Fibroblast of villous mesenchyme (primary cell): ENCODE data around the gene PHLPP1. TPM values are rescaled to one million over a fixed set of nuclear protein-coding genes. Genes with fewer than 3 reads are reported as not detected.

Experiments used
- DNase-seq: peaks from one replicate; pipeline ENCODE4 v3.0.0-alpha.2; 2010; ENCODE audit warnings: low read depth
- H3K4me3 ChIP-seq: 2 replicates; pipeline ENCODE4 v1.5.1; 2011; ENCODE audit warnings: low read depth, mild to moderate bottlenecking, low read length
- CTCF ChIP-seq: IDR thresholded peaks from 2 replicates; pipeline ENCODE4 v1.5.1; 2012; ENCODE audit warnings: low read depth, mild to moderate bottlenecking, low read length; ENCODE audit not compliant: insufficient read depth
- total RNA-seq: library from RNA; depleted of rRNA; stranded (reverse); fragments of >200 nt; gene quantifications from 2 replicates; pipeline ENCODE4 v1.2.3, GENCODE V29; 2012

PHLPP1 gene
- total RNA-seq, 1 donor, result 4.7 TPM

- no peak for TF ChIP-seq CTCF
- no peak for DNase-seq
- H3K4me3 ChIP-seq, result no peak overlapping the region
Observed at GRCh38 chr18:62728254-62728653, 12.9 kb downstream of the PHLPP1 start.

- no peak for TF ChIP-seq CTCF
Observed at GRCh38 chr18:62729487-62730386, 14.4 kb downstream of the PHLPP1 start.

GRCh38 chr18:62730941-62731340 lies 15.6 kb downstream of the PHLPP1 start:
- H3K4me3 ChIP-seq, result no peak overlapping the region
- DNase-seq, result no peak
- TF ChIP-seq CTCF, result no peak

More at GRCh38 chr18:62729487-62730386, 14.4 kb downstream of the PHLPP1 start:
- no peak for DNase-seq
- H3K4me3 ChIP-seq, result no peak overlapping the region

GRCh38 chr18:62732617-62733016 lies 17.3 kb downstream of the PHLPP1 start:
- TF ChIP-seq CTCF, result no peak
- H3K4me3 ChIP-seq, result no peak overlapping the region
- DNase-seq, result no peak

GRCh38 chr18:62734290-62734689 lies 18.9 kb downstream of the PHLPP1 start:
- DNase-seq, result no peak
- TF ChIP-seq CTCF, result no peak
- no peak overlapping the region for H3K4me3 ChIP-seq

GRCh38 chr18:62735387-62735786 lies 20.0 kb downstream of the PHLPP1 start:
- no peak for DNase-seq
- no peak overlapping the region for H3K4me3 ChIP-seq
- no peak for TF ChIP-seq CTCF
